OCI-LY7 (cell line): ENCODE measurements around the gene OR51D1. TPM values are rescaled to one million over a fixed set of nuclear protein-coding genes. Genes with fewer than 3 reads are reported as not detected.

ENCODE experiments used
- Bru-seq: library from RNA; stranded (reverse); fragments of 400-500 nt; gene quantifications from one replicate; lab custom pipeline; 2021; lab: Mats Ljungman, UMichigan
- BruChase-seq, 2 experiments: library from RNA; stranded (reverse); fragments of 400-500 nt; gene quantifications; one replicate each; lab custom pipeline; 2021; lab: Mats Ljungman, UMichigan
- BruUV-seq: library from RNA; stranded (reverse); fragments of 400-500 nt; replicated peaks from 2 replicates; lab custom pipeline; 2021; lab: Mats Ljungman, UMichigan
- CTCF ChIA-PET: fragments of 300-600 bp; sonication (Branson Sonifier 250); formaldehyde crosslinking; loops from one replicate; lab custom pipeline; 2022; ENCODE audit warnings: antibody characterized with exemption; ENCODE audit not compliant: unreplicated experiment; lab: Charles Lee
- POLR2A ChIA-PET: fragments of 300-600 bp; sonication (Branson Sonifier 250); formaldehyde crosslinking; loops from one replicate; lab custom pipeline; 2022; ENCODE audit warnings: antibody characterized with exemption; lab: Charles Lee
- DNase-seq: peaks from one replicate; pipeline ENCODE4 v3.0.0-alpha.2; 2015; ENCODE audit warnings: low spot score
- H2AFZ ChIP-seq: fragments of 200-600 bp; sonication (generic), shearing (Covaris generic); 2 replicates; pipeline ENCODE4 v1.6.1; 2014; ENCODE audit warnings: mild to moderate bottlenecking, antibody characterized with exemption, low read length, moderate library complexity
- H3K27ac ChIP-seq: fragments of 200-600 bp; sonication (generic); 2 replicates; pipeline ENCODE4 v1.5.1; 2014; ENCODE audit warnings: mixed run types, low read depth, mild to moderate bottlenecking, moderate library complexity, low read length, inconsistent platforms; ENCODE audit not compliant: poor library complexity, severe bottlenecking
- H3K36me3 ChIP-seq: fragments of 200-600 bp; sonication (generic); 2 replicates; pipeline ENCODE4 v1.6.1; 2014; ENCODE audit warnings: mild to moderate bottlenecking, antibody characterized with exemption, low read length, moderate library complexity, mixed read lengths; ENCODE audit not compliant: insufficient read depth
- H3K4me1 ChIP-seq: fragments of 200-600 bp; sonication (generic); 2 replicates; pipeline ENCODE4 v1.5.1; 2014; ENCODE audit warnings: mild to moderate bottlenecking, low read length; ENCODE audit not compliant: insufficient read depth, poor library complexity, severe bottlenecking
- H3K4me2 ChIP-seq: fragments of 200-600 bp; sonication (generic); 2 replicates; pipeline ENCODE4 v1.6.1; 2014; ENCODE audit warnings: mild to moderate bottlenecking, low read length
- H3K4me3 ChIP-seq: fragments of 200-600 bp; sonication (generic); 2 replicates; pipeline ENCODE4 v1.5.1; 2014; ENCODE audit warnings: mild to moderate bottlenecking, low read depth, low read length; ENCODE audit not compliant: poor library complexity, severe bottlenecking
- H3K79me2 ChIP-seq: fragments of 200-600 bp; sonication (generic); 2 replicates; pipeline ENCODE4 v1.6.1; 2016; ENCODE audit warnings: low read depth, mild to moderate bottlenecking, low read length, moderate library complexity, mixed read lengths; ENCODE audit not compliant: insufficient read depth
- H3K9me2 ChIP-seq: fragments of 200-600 bp; sonication (generic); 2 replicates; pipeline ENCODE4 v1.6.1; 2016; ENCODE audit warnings: mild to moderate bottlenecking, low read length, mixed read lengths; ENCODE audit not compliant: insufficient read depth
- H3K9me3 ChIP-seq: fragments of 200-600 bp; sonication (generic); 2 replicates; pipeline ENCODE4 v1.6.1; 2014; ENCODE audit warnings: mild to moderate bottlenecking, mixed run types, low read length, mixed read lengths
- H4K20me1 ChIP-seq: fragments of 200-600 bp; sonication (generic); 2 replicates; pipeline ENCODE4 v1.6.1; 2014; ENCODE audit warnings: mild to moderate bottlenecking, antibody characterized with exemption, low read length, moderate library complexity, mixed read lengths; ENCODE audit not compliant: insufficient read depth
- CTCF ChIP-seq: fragments of 200-600 bp; sonication (generic); conservative IDR thresholded peaks from 2 replicates; pipeline ENCODE4 v1.5.1; 2014; ENCODE audit warnings: mild to moderate bottlenecking, antibody characterized with exemption, low read length, moderate library complexity, mixed read lengths
- EZH2phosphoT487 ChIP-seq: fragments of 200-600 bp; sonication (generic); IDR thresholded peaks from 2 replicates; pipeline ENCODE4 v1.6.1; 2018; ENCODE audit warnings: low read depth, borderline replicate concordance, mild to moderate bottlenecking, mixed run types, antibody characterized with exemption, low read length, moderate library complexity, mixed read lengths
- intact Hi-C: fragments of 100-400 bp; cut with micrococcal nuclease; formaldehyde crosslinking; loops from one replicate; pipeline ENCODE4 v1.10.0; 2022; ENCODE audit not compliant: unreplicated experiment
- long read RNA-seq: library from polyadenylated mRNA; stranded (forward); transcript quantifications from one replicate; pipeline ENCODE4 v2.0.0, GENCODE V29; 2022
- total RNA-seq, 2 experiments: library from RNA; depleted of rRNA in 1 of 2; stranded (reverse); fragments of >200 nt in 1 of 2; shearing (Covaris generic) in 1 of 2; gene quantifications; 2 replicates each; pipeline ENCODE4 v1.2.3, GENCODE V29; 2014 to 2022

The OR51D1 gene
- total RNA-seq (2014; rRNA removed; shearing (Covaris generic)) (not detected in 2 replicates), total RNA-seq (2022) (not detected in 2 replicates), Bru-seq, nascent RNA (not detected), BruChase-seq, experiment 1, labeled RNA remaining after a 6-hour chase (not detected), BruChase-seq, experiment 2, labeled RNA remaining after a 2-hour chase (not detected)
- long read RNA-seq: 0 reads

GRCh38 chr11:4636962-4637661 lies at the start of gene OR51D1:
Gene OR51D1, plus strand, starts transcription at chr11:4637477. Its CDS starts 2,314 bp downstream, at chr11:4639791.
- Histone ChIP-seq H4K20me1 (no peaks in the 10 kb centered on the region), H3K36me3 (no peaks in the 10 kb centered on the region), H3K4me1 (no peaks in the 10 kb centered on the region), H2AFZ (no peak within 1 kb of the TSS), H3K79me2 (no peaks in the 10 kb centered on the region), H3K9me2 (no peaks in the 10 kb centered on the region), H3K4me3 (no peak within 1 kb of the TSS), H3K9me3 (no peaks in the 10 kb centered on the region), H3K4me2 (no peak within 1 kb of the TSS), H3K27ac (no peak within 1 kb of the TSS)
- peak; percentile 53 for DNase-seq
- no peak for TF ChIP-seq EZH2phosphoT487
- TF ChIP-seq CTCF: peak; percentile 79
- ChIA-PET CTCF (interaction anchor here (0.9 to 1.6 kb wide), 2 partner anchors 10 to 36 kb away, joined by 3 to 8 read pairs; no protein-coding TSS in a partner anchor), POLR2A (interaction anchor here (0.6 kb wide), 1 partner anchor 519 kb away, joined by 3 read pairs; no protein-coding TSS in a partner anchor)
- no TSS peak for BruUV-seq
- intact Hi-C loops: no loop called here

GRCh38 chr11:4589017-4589416 lies 48.3 kb upstream of the OR51D1 start:
- DNase-seq: no peak
- H3K4me3 ChIP-seq: no peak overlapping the region
- H3K79me2 ChIP-seq: no peaks in the 10 kb centered on the region
- no peaks in the 10 kb centered on the region for H4K20me1 ChIP-seq
- TF ChIP-seq EZH2phosphoT487: no peak
- no peak for TF ChIP-seq CTCF
- H3K27ac ChIP-seq: no peak overlapping the region
- no peaks in the 10 kb centered on the region for H3K9me3 ChIP-seq
- ChIA-PET POLR2A (no interaction called here), CTCF (no interaction called here)
- intact Hi-C loops: no loop called here
- no peak overlapping the region for H2AFZ ChIP-seq
- no peaks in the 10 kb centered on the region for H3K36me3 ChIP-seq
- H3K4me1 ChIP-seq: no peaks in the 10 kb centered on the region
- H3K9me2 ChIP-seq: no peaks in the 10 kb centered on the region
- BruUV-seq: no TSS peak
- no peak overlapping the region for H3K4me2 ChIP-seq

DNA sequence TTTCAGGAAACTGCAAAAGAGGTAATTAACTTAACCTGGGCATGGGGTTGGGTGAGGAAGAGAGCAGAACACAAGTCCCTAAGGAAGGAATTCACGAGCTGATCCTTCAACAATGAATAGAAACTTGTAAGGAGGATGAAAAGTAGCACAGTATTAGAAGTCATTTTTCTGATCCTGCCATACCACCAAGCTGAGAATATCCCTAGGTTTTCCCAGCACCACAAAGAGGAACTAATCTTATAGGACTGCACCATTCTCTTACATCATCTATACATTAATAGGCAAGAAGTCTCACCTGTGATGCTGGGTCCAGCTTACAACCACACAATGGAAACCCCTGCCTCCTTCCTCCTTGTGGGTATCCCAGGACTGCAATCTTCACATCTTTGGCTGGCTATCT lies 43.5 kb upstream of the OR51D1 start, which contains the start of gene OR52I1:
OR52I1 (plus strand) TSS at position 301 of the 400 bp plus-strand sequence; CDS start at position 301, 0 bp downstream.
- intact Hi-C loops: no loop called here
- Histone ChIP-seq H3K4me3 (no peak within 1 kb of the TSS), H3K4me1 (no peaks in the 10 kb centered on the region), H2AFZ (no peak within 1 kb of the TSS), H3K9me3 (no peaks in the 10 kb centered on the region), H3K36me3 (peaks cover 4% of the 10 kb centered on the region; the same call in 1 of the 2 replicates), H3K9me2 (no peaks in the 10 kb centered on the region), H4K20me1 (no peaks in the 10 kb centered on the region), H3K79me2 (no peaks in the 10 kb centered on the region), H3K4me2 (no peak within 1 kb of the TSS), H3K27ac (no peak within 1 kb of the TSS)
- CTCF ChIA-PET: no interaction called here
- no TSS peak for BruUV-seq
- POLR2A ChIA-PET: no interaction called here
- DNase-seq: no peak
- TF ChIP-seq EZH2phosphoT487: no peak
- TF ChIP-seq CTCF: no peak
